ENCODE measurements around the gene DPP4. TPM values are rescaled to one million over a fixed set of nuclear protein-coding genes. Genes with fewer than 3 reads are reported as not detected.

The DPP4 gene
- total RNA-seq, 1 experiment from 2014 or later = 2.8 TPM

DNA sequence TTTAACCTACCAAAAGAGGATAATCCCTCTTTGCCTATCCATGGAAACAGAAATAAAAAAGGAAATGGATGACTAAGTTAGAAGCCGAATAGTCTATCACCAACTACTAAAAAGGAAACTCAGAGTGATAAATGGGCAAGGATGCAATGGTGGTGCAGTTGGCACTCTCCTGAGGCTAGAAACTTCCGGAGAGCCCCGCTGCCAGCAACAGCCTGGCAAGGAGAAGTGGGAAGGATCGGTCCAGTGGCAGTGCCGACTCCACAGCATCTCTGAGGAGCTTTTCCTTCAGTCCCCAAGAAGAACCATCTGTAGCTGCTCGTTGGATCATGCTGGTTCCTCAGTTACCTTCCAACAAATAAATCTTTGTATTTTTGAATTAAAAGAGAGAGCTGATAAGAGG lies 74.7 kb downstream of the DPP4 start:
- DNase-seq = no peak
- H3K14ac ChIP-seq (ENCODE audit: insufficient read depth, low read length) = no peak overlapping the region
- H3K9me3 ChIP-seq (ENCODE audit: control insufficient read depth, low read depth, low read length) = no peaks in the 10 kb centered on the region
- TF ChIP-seq, protein P1, sequence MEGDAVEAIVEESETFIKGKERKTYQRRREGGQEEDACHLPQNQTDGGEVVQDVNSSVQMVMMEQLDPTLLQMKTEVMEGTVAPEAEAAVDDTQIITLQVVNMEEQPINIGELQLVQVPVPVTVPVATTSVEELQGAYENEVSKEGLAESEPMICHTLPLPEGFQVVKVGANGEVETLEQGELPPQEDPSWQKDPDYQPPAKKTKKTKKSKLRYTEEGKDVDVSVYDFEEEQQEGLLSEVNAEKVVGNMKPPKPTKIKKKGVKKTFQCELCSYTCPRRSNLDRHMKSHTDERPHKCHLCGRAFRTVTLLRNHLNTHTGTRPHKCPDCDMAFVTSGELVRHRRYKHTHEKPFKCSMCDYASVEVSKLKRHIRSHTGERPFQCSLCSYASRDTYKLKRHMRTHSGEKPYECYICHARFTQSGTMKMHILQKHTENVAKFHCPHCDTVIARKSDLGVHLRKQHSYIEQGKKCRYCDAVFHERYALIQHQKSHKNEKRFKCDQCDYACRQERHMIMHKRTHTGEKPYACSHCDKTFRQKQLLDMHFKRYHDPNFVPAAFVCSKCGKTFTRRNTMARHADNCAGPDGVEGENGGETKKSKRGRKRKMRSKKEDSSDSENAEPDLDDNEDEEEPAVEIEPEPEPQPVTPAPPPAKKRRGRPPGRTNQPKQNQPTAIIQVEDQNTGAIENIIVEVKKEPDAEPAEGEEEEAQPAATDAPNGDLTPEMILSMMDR (conservative IDR thresholded peaks at IDR 0.05) = no peak
- no CpG with 5 or more reads among the region's 6 CpGs for WGBS (ENCODE audit: extremely low coverage, insufficient read length, low lambda C conversion rate)
- H3K23me2 ChIP-seq (ENCODE audit: insufficient read length, low read depth, low read length, poor library complexity, severe bottlenecking) = no peaks in the 10 kb centered on the region
- H3K18ac ChIP-seq (ENCODE audit: insufficient read length, low read depth, low read length) = no peak overlapping the region
- no peak overlapping the region for H2BK20ac ChIP-seq (ENCODE audit: low read depth, low read length, poor library complexity, severe bottlenecking)
- H3K9ac ChIP-seq (ENCODE audit: extremely low read depth, insufficient read length, low read length) = no peak overlapping the region
- no peaks in the 10 kb centered on the region for H3K79me2 ChIP-seq (ENCODE audit: insufficient read depth, low read length)
- H2AFZ ChIP-seq (ENCODE audit: low read length) = no peak overlapping the region
- H3K4me3 Mint-ChIP-seq = no peak overlapping the region
- H3K9me3 Mint-ChIP-seq = no peaks in the 10 kb centered on the region
- H3K27ac ChIP-seq (ENCODE audit: insufficient read length, low read depth, low read length) = no peak overlapping the region
- H3K4me1 Mint-ChIP-seq = peaks cover 44 to 48% of the 10 kb centered on the region in 2 experiments
- no peaks in the 10 kb centered on the region for H4K20me1 ChIP-seq (ENCODE audit: control insufficient read depth, insufficient read depth, insufficient read length)
- no peak overlapping the region for H4K91ac ChIP-seq (ENCODE audit: insufficient read length, low read depth, low read length)
- peaks cover 0 to 4% (median 0%) of the 10 kb centered on the region in 3 experiments; a peak in 2 of 7 replicates for H3K36me3 Mint-ChIP-seq (ENCODE audit: insufficient read depth in 1 of 3, low read depth in 3 of 3)
- H2AK5ac ChIP-seq (ENCODE audit: insufficient read length, low read length) = no peak overlapping the region
- no peak overlapping the region for H3T11ph ChIP-seq (ENCODE audit: low read length)
- H2BK12ac ChIP-seq (ENCODE audit: insufficient read length, low read depth, low read length) = no peak overlapping the region
- no peak overlapping the region for H3K23ac ChIP-seq (ENCODE audit: insufficient read length, low read depth, low read length)
- no peak overlapping the region for H4K5ac ChIP-seq (ENCODE audit: insufficient read length, low read depth, low read length)
- no peak overlapping the region for H3K4ac ChIP-seq (ENCODE audit: low read depth, low read length)
- no peak overlapping the region for H3K56ac ChIP-seq (ENCODE audit: insufficient read length, low read depth, low read length)
- H4K8ac ChIP-seq (replicated peaks; ENCODE audit: insufficient read length, low read depth, low read length) = no peak overlapping the region
- no peak overlapping the region for H2BK5ac ChIP-seq (ENCODE audit: insufficient read length, low read length)
- H3K27ac Mint-ChIP-seq = no peak overlapping the region
- no peak overlapping the region for H2BK120ac ChIP-seq (ENCODE audit: low read depth, low read length, poor library complexity, severe bottlenecking)
- H3K27me3 Mint-ChIP-seq (ENCODE audit: low read depth) = no peaks in the 10 kb centered on the region
- H3K27me3 ChIP-seq (ENCODE audit: insufficient read depth, low read length) = no peaks in the 10 kb centered on the region
- H3K79me1 ChIP-seq (ENCODE audit: insufficient read depth, low read depth, low read length, poor library complexity, severe bottlenecking) = no peaks in the 10 kb centered on the region
- peaks cover 9% of the 10 kb centered on the region; the same call in 1 of the 2 replicates for H3K4me1 ChIP-seq (ENCODE audit: insufficient read depth, low read length)
- H2BK15ac ChIP-seq (ENCODE audit: low read depth, low read length) = no peak overlapping the region
- no peak overlapping the region for H3K4me2 ChIP-seq (ENCODE audit: insufficient read depth, insufficient read length, low read length)

All from H9 (cell line).